HG02870 (cell line): ENCODE measurements around the gene CDC20.
A peak's percentile ranks its signal among the peaks of the same experiment; 100 is the strongest.
"Not testable (repeated sequence)": the region's sequence is repeated elsewhere in the genome, so short reads cannot be mapped to it uniquely, and the experiment has no call there.

ENCODE experiments used
- ATAC-seq: cut with Tn5 transposase; IDR thresholded peaks from one replicate; pipeline ENCODE4 v1.9.1; 2021; ENCODE audit warnings: mild to moderate bottlenecking, moderate library complexity; ENCODE audit not compliant: unreplicated experiment

The CDC20 gene

GRCh38 chr1:43354471-43354870 is 4.3 kb upstream of the CDC20 start:
- ATAC-seq, result no peak

- ATAC-seq, result no peak
Measured at GRCh38 chr1:43354936-43355335, 3.8 kb upstream of the CDC20 start.

GRCh38 chr1:43357251-43357650 is 1.5 kb upstream of the CDC20 start:
- no peak for ATAC-seq

- no peak for ATAC-seq
Measured at GRCh38 chr1:43358121-43358745, 548 bp upstream of the CDC20 start.

GRCh38 chr1:43359696-43360095 is 915 bp downstream of the CDC20 start:
- ATAC-seq, result no peak

- ATAC-seq, result no peak
Measured at GRCh38 chr1:43360616-43361015, 1.8 kb downstream of the CDC20 start.

GRCh38 chr1:43363283-43363934 is 4.6 kb downstream of the CDC20 start:
- ATAC-seq, result no peak

GRCh38 chr1:43363935-43364525 is 5.2 kb downstream of the CDC20 start:
- ATAC-seq, result no peak

GRCh38 chr1:43365678-43366077 is 6.9 kb downstream of the CDC20 start:
- ATAC-seq, result no peak

- no peak for ATAC-seq
Measured at GRCh38 chr1:43366179-43366578, 7.4 kb downstream of the CDC20 start.

GRCh38 chr1:43366601-43367025 is 7.8 kb downstream of the CDC20 start:
- no peak for ATAC-seq

- peak; percentile 40 for ATAC-seq
Measured at GRCh38 chr1:43367026-43367903, 8.5 kb downstream of the CDC20 start.

GRCh38 chr1:43367904-43368645 is 9.3 kb downstream of the CDC20 start, which contains the start of gene ELOVL1:
ELOVL1 (minus strand) TSS chr1:43368011; CDS start chr1:43365609, 2,402 bp downstream.
- ATAC-seq, result peak; percentile 58

GRCh38 chr1:43368646-43369020 is 9.9 kb downstream of the CDC20 start:
- no peak for ATAC-seq

GRCh38 chr1:43369779-43370178 is 11.0 kb downstream of the CDC20 start:
- ATAC-seq, result not testable (repeated sequence)

GRCh38 chr1:43370564-43370963 is 11.8 kb downstream of the CDC20 start:
- ATAC-seq, result no peak

- no peak for ATAC-seq
Measured at GRCh38 chr1:43372172-43372571, 13.4 kb downstream of the CDC20 start.

- ATAC-seq, result no peak
Measured at GRCh38 chr1:43373066-43373940, 14.5 kb downstream of the CDC20 start.

- ATAC-seq, result no peak
Measured at GRCh38 chr1:43376723-43377235, 18.0 kb downstream of the CDC20 start.
